HG02571 (cell line): ENCODE data around the gene ABLIM1.
A peak's percentile ranks its signal among the peaks of the same experiment; 100 is the strongest.

ENCODE experiments used
- ATAC-seq: cut with Tn5 transposase; IDR thresholded peaks from one replicate; pipeline ENCODE4 v1.9.1; 2021; ENCODE audit warnings: mild to moderate bottlenecking, moderate library complexity; ENCODE audit not compliant: unreplicated experiment

Gene ABLIM1

GRCh38 chr10:114471906-114472876 lies 185.9 kb downstream of the ABLIM1 start:
- ATAC-seq: no peak

- ATAC-seq: peak; percentile 94
Observed at GRCh38 chr10:114470956-114471905, 186.8 kb downstream of the ABLIM1 start.

- ATAC-seq: no peak
Observed at GRCh38 chr10:114470361-114470760, 187.7 kb downstream of the ABLIM1 start.

DNA sequence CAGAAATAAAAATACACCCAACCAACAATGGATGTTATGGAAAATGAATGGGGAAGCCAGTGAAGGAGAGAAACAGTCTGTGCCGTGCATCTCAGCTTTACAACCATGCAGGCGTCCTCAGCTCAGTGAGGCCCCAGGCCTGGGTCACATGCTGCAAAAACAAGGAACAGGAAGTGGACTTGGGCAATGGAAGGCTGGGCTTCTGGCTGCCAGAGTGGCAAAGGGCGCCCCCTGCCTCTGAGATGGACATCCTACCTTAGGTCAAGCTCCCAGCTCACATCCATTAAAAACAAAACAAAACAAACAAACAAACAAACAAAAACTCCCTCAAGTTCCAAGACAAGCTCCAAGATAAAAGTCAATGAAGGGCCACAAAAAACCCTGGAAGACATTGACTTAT lies 199.1 kb downstream of the ABLIM1 start:
- no peak for ATAC-seq

- ATAC-seq: no peak
Observed at GRCh38 chr10:114458216-114458920, 199.7 kb downstream of the ABLIM1 start.

DNA sequence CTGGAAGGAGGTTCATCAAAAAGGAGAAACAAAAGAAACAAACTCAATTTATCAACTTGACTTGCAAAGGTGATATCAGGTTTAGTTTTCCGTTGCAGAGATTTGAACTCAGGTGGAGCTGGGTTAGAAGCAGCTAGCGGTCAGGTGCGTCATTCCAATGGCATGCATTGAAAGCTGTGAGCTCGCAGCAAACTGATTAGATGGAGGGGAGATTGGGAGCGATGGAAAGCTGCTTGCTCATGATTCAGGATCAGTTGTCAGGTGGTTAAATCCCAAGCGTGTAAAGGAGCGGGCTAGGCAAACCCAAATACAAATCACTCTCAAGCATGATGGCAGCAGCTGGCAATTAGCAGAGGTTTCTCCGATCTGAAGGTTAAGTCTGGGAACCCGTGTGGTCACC lies 204.5 kb downstream of the ABLIM1 start:
- no peak for ATAC-seq

GRCh38 chr10:114448897-114449296 lies 209.2 kb downstream of the ABLIM1 start:
- no peak for ATAC-seq

DNA sequence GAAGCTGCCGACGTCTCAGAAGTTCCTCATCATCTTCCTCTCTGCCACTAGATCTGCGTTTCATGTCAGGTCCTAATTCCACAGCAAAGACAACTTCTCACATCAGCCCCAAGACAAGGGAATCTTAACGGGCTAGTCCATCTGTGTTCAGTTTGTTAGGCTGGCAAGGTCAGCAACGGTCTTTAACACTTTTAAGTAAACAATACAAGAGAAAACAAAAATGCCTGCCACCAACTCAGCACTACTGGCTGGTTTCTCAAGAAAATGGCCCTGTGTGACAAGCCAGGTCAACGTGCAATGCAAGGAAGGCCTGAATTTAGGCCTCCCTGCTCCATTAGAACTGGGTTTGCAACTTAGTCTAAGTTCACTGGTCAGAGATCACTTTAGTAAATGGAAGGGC lies 212.7 kb downstream of the ABLIM1 start:
- ATAC-seq: no peak

GRCh38 chr10:114444819-114445218 lies 213.3 kb downstream of the ABLIM1 start:
- no peak for ATAC-seq

- no peak for ATAC-seq
Observed at GRCh38 chr10:114442091-114442630, 215.9 kb downstream of the ABLIM1 start.

DNA sequence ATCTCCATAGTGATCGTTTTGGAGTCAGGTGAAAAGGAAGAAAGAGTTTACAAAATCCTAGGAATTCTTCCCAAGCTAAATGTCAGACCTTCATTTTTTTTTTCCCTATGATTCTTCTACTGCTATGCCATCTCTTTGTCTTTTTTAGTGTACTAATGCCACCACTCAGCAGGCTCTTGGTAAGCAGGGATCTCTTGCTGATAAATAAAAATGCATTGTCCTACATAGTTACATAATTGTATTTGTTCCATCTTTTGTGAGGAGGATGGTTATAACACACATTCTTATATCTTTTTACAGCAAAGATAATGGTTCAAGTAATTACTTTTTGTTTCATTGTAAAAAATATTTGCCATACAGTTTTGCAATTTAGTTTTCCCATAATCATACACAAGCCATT lies 217.0 kb downstream of the ABLIM1 start:
- no peak for ATAC-seq

DNA sequence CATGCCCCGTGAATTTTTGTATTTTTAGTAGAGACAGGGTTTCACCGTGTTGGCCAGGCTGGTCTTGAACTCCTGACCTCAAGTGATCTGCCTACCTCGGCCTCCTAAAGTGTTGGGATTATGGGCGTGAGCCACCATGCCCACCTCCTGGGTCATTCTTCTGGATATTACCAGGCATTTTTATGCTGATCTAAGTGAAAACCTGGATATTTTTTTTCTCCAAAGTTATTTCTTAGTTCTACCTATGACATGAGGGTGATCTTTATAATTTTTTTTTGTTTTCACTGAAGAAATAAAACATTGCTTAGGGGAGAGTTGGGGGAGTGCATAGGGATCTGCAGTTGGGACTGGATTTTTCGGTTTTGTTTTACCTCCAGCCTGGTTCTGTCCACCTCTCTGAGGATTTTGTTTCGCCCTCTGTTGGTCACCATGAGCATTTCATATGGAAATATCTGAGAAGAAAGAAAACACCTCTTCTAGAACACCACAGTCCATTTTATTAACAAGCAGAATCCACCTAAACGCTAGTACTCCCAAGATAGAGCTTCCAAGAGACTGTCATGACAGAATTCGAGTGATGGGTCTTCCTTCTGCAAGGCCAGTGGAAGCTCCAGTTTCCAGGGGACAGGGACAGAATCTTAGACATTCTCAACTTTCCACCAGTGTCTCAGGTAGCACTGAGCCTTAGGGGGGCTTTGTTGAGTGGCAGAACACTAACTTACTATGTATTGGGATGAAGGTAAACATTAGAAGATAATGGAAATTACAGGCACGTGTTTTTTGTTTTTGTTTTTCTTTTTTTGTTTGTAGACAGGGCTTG lies 220.4 kb downstream of the ABLIM1 start:
- ATAC-seq: no peak

DNA sequence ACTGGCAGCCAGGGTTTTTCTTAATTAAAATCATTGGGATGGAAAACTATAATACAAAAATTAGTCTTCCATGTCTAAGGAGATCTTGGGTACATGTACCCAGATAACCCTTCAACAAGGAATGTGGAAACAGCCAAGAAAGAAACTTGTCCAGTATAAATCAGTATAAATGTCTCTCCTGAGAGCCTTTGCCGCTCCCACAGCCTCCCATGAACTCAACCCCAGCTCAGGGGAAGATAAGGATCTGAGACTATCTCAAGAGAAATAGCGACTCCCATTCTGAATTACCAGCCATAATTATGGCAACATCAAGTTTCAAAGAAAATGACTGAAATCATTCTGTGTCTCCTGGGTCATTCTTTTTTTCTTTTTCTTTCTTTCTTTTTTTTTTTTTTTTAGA lies 221.1 kb downstream of the ABLIM1 start:
- no peak for ATAC-seq

GRCh38 chr10:114432566-114433093 lies 225.4 kb downstream of the ABLIM1 start:
- ATAC-seq: no peak

DNA sequence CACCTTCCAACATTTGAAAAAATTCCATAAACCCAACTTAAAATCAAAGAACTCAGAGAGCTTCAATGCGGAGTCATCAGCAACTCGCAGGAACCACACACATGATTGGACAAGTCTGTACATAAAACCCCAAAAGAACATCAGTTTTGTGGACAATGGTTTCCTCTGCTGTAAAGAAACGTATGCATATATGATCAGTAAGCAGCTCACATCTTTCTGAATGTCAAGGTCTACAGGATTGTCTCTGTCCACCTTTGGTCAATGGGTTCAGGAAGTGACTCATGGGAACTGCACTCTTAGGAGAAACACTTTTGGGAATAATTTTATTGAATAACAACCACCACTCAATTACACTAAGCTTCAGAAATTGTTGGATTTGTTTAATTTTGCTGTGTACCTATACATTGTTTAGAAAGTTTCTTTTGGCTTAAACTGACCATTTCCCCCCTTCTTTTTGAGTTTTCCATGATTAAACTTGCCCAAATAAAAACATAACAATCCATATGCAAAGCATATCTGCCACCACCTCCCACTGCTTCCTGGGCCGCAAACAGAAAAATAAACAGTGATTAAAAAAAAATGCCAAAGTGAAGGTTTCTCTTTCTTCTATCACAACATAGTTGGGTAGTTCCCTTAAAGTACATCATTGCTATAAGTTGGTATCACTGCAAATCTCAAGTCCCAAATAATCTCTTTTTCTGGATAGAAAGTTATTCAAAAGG lies 226.5 kb downstream of the ABLIM1 start:
- ATAC-seq: no peak

GRCh38 chr10:114430688-114431413 lies 227.2 kb downstream of the ABLIM1 start:
- no peak for ATAC-seq

GRCh38 chr10:114429581-114430335 lies 228.3 kb downstream of the ABLIM1 start:
- ATAC-seq: no peak
